Ovary (tissue), 9 donors: ENCODE measurements around the gene KIF5A. TPM values are rescaled to one million over a fixed set of nuclear protein-coding genes. Genes with fewer than 3 reads are reported as not detected.

ENCODE experiments used
- DNase-seq, 5 donors: peaks; one replicate each; pipeline ENCODE4 v3.0.0-alpha.2; 2019 to 2020
- H3K27ac ChIP-seq, 2 donors: fragments of 200-600 bp; one replicate each; pipeline versions ENCODE4 v1.5.1 to v1.8.0; 2019 to 2022
- H3K27me3 ChIP-seq: fragments of 200-600 bp; one replicate; pipeline ENCODE4 v1.8.0; 2022
- H3K36me3 ChIP-seq: fragments of 200-600 bp; sonication (generic); one replicate; pipeline ENCODE4 v1.5.1; 2019
- H3K4me1 ChIP-seq: one replicate; pipeline ENCODE4 v1.8.1; 2013; ENCODE audit warnings: mild to moderate bottlenecking, moderate library complexity; ENCODE audit not compliant: insufficient read depth
- H3K4me3 ChIP-seq: fragments of 200-600 bp; sonication (generic); one replicate; pipeline ENCODE4 v1.5.1; 2017
- H3K9me3 ChIP-seq, 2 donors: fragments of 200-600 bp in 1 of 2; sonication (generic) in 1 of 2; one replicate each; pipeline versions ENCODE4 v1.5.1 to v1.8.1; 2013 to 2019; ENCODE audit warnings: mild to moderate bottlenecking in 1 of 2, moderate library complexity in 1 of 2
- EP300 ChIP-seq: sonication (generic); formaldehyde crosslinking; IDR thresholded peaks from one replicate; pipeline ENCODE4 v1.6.1; 2017; ENCODE audit warnings: antibody characterized with exemption
- POLR2A ChIP-seq: fragments of 450-650 bp; IDR thresholded peaks from one replicate; pipeline ENCODE4 v1.6.1; 2017; ENCODE audit warnings: antibody characterized with exemption, mild to moderate bottlenecking, moderate library complexity
- WGBS, 3 donors: extraction: QIAGEN DNeasy Blood & Tissue Kit in 1 of 3; methylation state at CpG; one replicate each; pipeline versions ENCODE4 v1.1.5 to v1.1.7; 2013 to 2017; 5-methylcytosine and 5-hydroxymethylcytosine counted together
- intact Hi-C, 4 donors: fragments of 100-400 bp; cut with DNase I; formaldehyde crosslinking; loops; one replicate each; pipeline versions ENCODE4 v1.11.0 to v1.15.1; 2022 to 2023
- polyA plus RNA-seq, 2 donors: library from polyadenylated mRNA; stranded (reverse); fragments of 200-250 nt in 1 of 2; fragments of 350-450 nt in 1 of 2; fragmentation: Illumina TruSeq in 1 of 2; extraction: RNeasy Lipid Tissue Mini Kit (QIAGEN cat#74804) in 1 of 2; gene quantifications; one replicate each; pipeline ENCODE4 v1.2.3, GENCODE V29; 2013 to 2014
- total RNA-seq, 7 donors: library from RNA; depleted of rRNA in 2 of 7; stranded (reverse); fragments of >200 nt in 2 of 7; fragmentation: NEBNext Ultra II Directional in 3 of 7; extraction: Animal tissue kit (Norgen Biotek cat#: 25700) in 3 of 7; gene quantifications; one replicate each; pipeline versions ENCODE4 v1.1.0 to v1.2.4, GENCODE V29; 2016 to 2023
- TF ChIP-seq, protein P1 (sequence below), 3 donors: fragments of 450-650 bp in 2 of 3; fragments of 200-600 bp in 1 of 3; IDR thresholded peaks; one replicate each; pipeline versions ENCODE4 v1.5.1 to v1.8.0; 2016 to 2022; ENCODE audit warnings: antibody characterized with exemption in 3 of 3, mild to moderate bottlenecking in 1 of 3
- donor health status: DM: no; HTN: no; CAD: no; lungs with moderate emphysema.
- donor health status: DM: no; HTN: no; CAD: no.
- donor health status: Bipolar disorder and iron deficiency.
- donor health status: DM: yes; HTN: yes; CAD: no.
- donor health status: DM: no; HTN: no; CAD: no.
- donor health status: DM: yes; HTN: yes; CAD: no.

The KIF5A gene
- total and polyA plus RNA-seq, 9 donors, result 0.08 to 0.48 (median 0.30) TPM; not detected in 1

DNA sequence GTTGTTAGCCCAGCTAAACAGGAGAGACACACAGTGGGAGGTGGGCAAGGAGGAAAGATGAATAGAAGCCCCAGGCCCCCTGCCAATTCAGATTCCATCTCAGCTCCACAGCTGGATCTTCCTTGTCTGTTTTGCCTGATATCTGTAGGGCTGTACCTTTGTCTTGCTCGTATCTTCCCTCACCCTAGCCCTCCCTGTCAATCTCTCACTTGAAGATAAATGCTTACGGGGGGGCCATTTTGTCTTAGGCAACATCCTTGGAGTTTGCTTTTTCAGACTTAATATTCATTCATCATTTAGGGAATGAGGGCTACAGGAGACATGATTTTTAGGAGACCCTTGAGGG is 2.4 kb downstream of the KIF5A start:
- no peaks in the 10 kb centered on the region for H3K9me3 ChIP-seq
- H3K27ac ChIP-seq, result no peak overlapping the region
- no peaks in the 10 kb centered on the region for H3K36me3 ChIP-seq
- peak in 1 of 5 donors; percentile 16 for DNase-seq
- H3K4me1 ChIP-seq, result peaks cover 3% of the 10 kb centered on the region
- no peak overlapping the region for H3K4me3 ChIP-seq
- intact Hi-C loops, result no loop called here
- WGBS, 3 donors, result 62 to 80% (median 72%) methylated on average over 2 of the region's 2 CpGs
- TF ChIP-seq, protein P1, sequence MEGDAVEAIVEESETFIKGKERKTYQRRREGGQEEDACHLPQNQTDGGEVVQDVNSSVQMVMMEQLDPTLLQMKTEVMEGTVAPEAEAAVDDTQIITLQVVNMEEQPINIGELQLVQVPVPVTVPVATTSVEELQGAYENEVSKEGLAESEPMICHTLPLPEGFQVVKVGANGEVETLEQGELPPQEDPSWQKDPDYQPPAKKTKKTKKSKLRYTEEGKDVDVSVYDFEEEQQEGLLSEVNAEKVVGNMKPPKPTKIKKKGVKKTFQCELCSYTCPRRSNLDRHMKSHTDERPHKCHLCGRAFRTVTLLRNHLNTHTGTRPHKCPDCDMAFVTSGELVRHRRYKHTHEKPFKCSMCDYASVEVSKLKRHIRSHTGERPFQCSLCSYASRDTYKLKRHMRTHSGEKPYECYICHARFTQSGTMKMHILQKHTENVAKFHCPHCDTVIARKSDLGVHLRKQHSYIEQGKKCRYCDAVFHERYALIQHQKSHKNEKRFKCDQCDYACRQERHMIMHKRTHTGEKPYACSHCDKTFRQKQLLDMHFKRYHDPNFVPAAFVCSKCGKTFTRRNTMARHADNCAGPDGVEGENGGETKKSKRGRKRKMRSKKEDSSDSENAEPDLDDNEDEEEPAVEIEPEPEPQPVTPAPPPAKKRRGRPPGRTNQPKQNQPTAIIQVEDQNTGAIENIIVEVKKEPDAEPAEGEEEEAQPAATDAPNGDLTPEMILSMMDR (IDR thresholded peaks at IDR 0.05), result no peak
- TF ChIP-seq POLR2A (no peak), EP300 (no peak)
- H3K27me3 ChIP-seq, result no peaks in the 10 kb centered on the region

DNA sequence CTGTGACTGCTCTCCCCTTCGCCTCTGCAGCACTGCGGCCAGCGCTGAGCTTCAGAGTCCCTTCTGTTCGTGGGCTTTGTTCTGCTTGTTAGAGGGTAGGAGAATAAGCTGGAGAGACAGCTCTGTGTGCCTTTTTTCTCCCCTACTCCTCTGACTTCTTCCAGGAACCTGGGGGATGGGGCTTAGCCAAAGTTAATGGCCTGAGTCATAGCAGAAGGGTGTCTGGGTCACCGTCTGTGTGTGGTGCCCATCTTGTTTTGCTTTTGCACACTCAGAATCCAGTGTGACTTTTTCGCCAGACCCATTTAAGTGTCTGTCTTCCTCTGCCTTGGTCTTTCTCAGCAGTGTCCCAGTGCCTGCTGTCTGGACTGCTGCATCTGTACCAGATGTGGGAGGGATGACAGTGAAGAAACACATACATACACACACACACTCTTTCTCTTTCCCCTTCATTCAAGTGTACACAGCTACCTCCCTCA is 3.0 kb downstream of the KIF5A start:
- no peak overlapping the region for H3K4me3 ChIP-seq
- no peak overlapping the region for H3K27ac ChIP-seq
- no peaks in the 10 kb centered on the region for H3K9me3 ChIP-seq
- peaks cover 3% of the 10 kb centered on the region for H3K4me1 ChIP-seq
- intact Hi-C loops, result no loop called here
- no peak for TF ChIP-seq EP300
- TF ChIP-seq POLR2A, result no peak
- DNase-seq, result no peak
- H3K36me3 ChIP-seq, result no peaks in the 10 kb centered on the region
- H3K27me3 ChIP-seq, result no peaks in the 10 kb centered on the region
- WGBS, 3 donors, result 50 to 53% (median 51%) methylated on average over 6 of the region's 6 CpGs

DNA sequence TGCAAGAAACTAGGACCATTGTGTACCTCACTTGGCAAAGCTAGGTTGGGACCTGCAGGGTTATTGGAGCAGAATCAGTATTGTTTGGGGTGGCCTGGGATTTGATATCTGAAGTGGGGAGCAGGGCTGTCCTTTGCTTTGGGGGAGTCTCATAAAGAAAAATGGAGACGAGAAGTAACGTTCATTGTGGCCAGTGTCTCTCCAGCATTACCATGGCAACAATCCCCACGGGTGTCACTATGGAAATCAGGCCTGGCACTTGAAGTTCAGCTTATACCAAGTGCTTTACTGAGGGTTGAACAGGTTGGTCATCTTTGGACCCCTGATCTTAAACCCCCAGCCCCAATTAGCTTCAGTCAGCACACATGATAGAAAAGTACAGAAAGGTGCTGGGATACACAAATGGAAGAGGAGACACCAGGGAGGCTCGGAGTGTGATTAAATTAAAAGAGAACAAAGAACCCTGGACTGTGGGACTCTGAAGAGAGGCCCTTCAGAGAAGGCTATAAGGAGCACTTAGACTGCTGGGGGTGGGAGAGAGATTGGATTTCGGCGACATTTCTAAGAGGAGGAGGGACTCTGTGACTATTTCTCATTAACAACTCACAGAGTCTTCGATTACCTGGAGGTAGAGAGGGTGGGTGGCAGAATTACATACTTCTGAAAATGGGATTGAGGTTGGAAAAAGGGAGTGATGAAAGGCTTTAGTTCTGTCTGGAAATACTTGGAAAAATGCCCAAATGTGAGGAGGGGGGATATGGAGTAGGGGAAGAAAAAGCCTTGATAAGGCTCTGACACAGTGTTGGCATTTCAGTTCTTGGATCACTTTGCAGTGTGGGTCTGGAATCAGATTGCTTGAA is 3.7 kb downstream of the KIF5A start:
- TF ChIP-seq POLR2A (no peak), EP300 (no peak)
- TF ChIP-seq, protein P1 (IDR thresholded peaks at IDR 0.05), result no peak
- Histone ChIP-seq H3K4me3 (no peak overlapping the region), H3K4me1 (peaks cover 3% of the 10 kb centered on the region), H3K27me3 (no peaks in the 10 kb centered on the region), H3K36me3 (no peaks in the 10 kb centered on the region), H3K9me3 (no peaks in the 10 kb centered on the region), H3K27ac (no peak overlapping the region)
- no peak for DNase-seq
- intact Hi-C loops, result no loop called here
- 60 to 67% (median 66%) methylated on average over 7 of the region's 7 CpGs for WGBS, 3 donors

DNA sequence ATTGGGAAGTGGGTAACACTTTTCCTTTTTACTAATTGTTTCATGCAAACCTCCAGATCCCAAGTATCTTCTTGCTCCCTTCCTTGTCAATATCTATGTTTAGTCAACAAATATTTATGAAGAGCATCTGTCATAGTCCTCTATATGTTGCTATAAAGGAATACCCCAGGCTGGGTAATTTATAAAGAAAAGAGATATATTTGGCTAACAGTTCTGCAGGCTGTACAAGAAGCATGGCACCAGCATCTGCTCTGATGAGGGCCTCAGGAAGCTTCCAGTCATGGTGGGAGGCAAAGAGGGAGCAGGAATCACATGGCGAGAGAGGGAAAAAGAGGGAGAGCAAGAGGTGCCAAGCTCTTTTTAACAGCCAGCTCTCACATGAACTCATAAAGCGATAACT is 4.6 kb downstream of the KIF5A start:
- DNase-seq, result no peak
- Histone ChIP-seq H3K4me3 (no peak overlapping the region), H3K27me3 (no peaks in the 10 kb centered on the region), H3K9me3 (no peaks in the 10 kb centered on the region), H3K27ac (no peak overlapping the region), H3K4me1 (peaks cover 3% of the 10 kb centered on the region), H3K36me3 (no peaks in the 10 kb centered on the region)
- TF ChIP-seq, protein P1 (IDR thresholded peaks at IDR 0.05), result no peak
- TF ChIP-seq POLR2A, result no peak
- TF ChIP-seq EP300, result no peak
- intact Hi-C loops, result no loop called here
- WGBS, 3 donors, result 94 to 95% (median 95%) methylated on average over 2 of the region's 2 CpGs

DNA sequence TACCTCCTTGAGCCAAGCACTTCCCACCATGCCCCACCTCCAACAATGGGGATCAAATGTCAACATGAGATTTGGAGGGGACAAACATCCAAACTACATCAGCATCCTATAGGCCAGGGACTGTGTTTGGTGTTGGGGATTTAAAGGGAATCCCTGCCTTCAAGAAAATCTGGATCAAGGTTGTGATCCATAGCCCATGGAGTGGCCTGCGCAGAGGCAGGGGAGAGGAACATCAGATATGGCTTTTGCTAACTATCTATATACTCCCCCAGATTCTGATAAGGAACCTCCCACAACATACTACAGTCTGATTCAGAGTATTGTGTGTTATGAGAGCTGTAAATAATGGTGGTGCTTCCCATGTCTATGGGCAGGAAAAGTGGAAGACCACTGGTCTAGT is 5.1 kb downstream of the KIF5A start:
- TF ChIP-seq, protein P1 (IDR thresholded peaks at IDR 0.05), result no peak
- no peak for TF ChIP-seq EP300
- TF ChIP-seq POLR2A, result no peak
- WGBS, 3 donors, result 89 to 94% (median 89%) methylated on average over 1 of the region's 1 CpG
- intact Hi-C loops, result no loop called here

More for the DNA sequence above, 5.1 kb downstream of the KIF5A start:
- Histone ChIP-seq H3K27me3 (no peaks in the 10 kb centered on the region), H3K4me1 (peaks cover 2% of the 10 kb centered on the region), H3K9me3 (no peaks in the 10 kb centered on the region), H3K4me3 (no peak overlapping the region), H3K36me3 (no peaks in the 10 kb centered on the region), H3K27ac (no peak overlapping the region)
- DNase-seq, result no peak
